Hepatocyte (in vitro differentiated cells): ENCODE results near the gene XPO6. TPM values are rescaled to one million over a fixed set of nuclear protein-coding genes. Genes with fewer than 3 reads are reported as not detected.

Experiments
- DNase-seq: peaks from one replicate; pipeline ENCODE4 v3.0.0-alpha.2; 2016; ENCODE audit warnings: low spot score
- H2AFZ ChIP-seq: fragments of 200-600 bp; sonication (generic); 2 replicates; pipeline ENCODE4 v1.6.0; 2016; ENCODE audit warnings: antibody characterized with exemption, mild to moderate bottlenecking
- H3K27ac ChIP-seq: fragments of 200-600 bp; sonication (generic); 2 replicates; pipeline ENCODE4 v1.5.1; 2016; ENCODE audit warnings: mild to moderate bottlenecking
- H3K27me3 ChIP-seq: fragments of 200-600 bp; sonication (generic); 2 replicates; pipeline ENCODE4 v1.6.1; 2016
- H3K36me3 ChIP-seq: fragments of 200-600 bp; sonication (generic); replicated peaks from 2 replicates; pipeline ENCODE4 v1.5.1; 2016; ENCODE audit warnings: low read depth; ENCODE audit not compliant: insufficient read depth
- H3K4me1 ChIP-seq: fragments of 200-600 bp; sonication (generic); 2 replicates; pipeline ENCODE4 v1.5.1; 2016; ENCODE audit warnings: mild to moderate bottlenecking, moderate library complexity; ENCODE audit not compliant: insufficient read depth
- H3K4me2 ChIP-seq: fragments of 200-600 bp; sonication (generic); 2 replicates; pipeline ENCODE4 v1.6.0; 2016
- H3K4me3 ChIP-seq: fragments of 200-600 bp; sonication (generic); 2 replicates; pipeline ENCODE4 v1.5.1; 2016; ENCODE audit warnings: mild to moderate bottlenecking
- H3K79me2 ChIP-seq: fragments of 200-600 bp; sonication (generic); 2 replicates; pipeline ENCODE4 v1.6.0; 2017; ENCODE audit warnings: mild to moderate bottlenecking
- H3K9me2 ChIP-seq: fragments of 200-600 bp; sonication (generic); replicated peaks from 2 replicates; pipeline ENCODE4 v1.6.0; 2017; ENCODE audit warnings: mild to moderate bottlenecking; ENCODE audit not compliant: insufficient read depth
- H3K9me3 ChIP-seq: fragments of 200-600 bp; sonication (generic); 2 replicates; pipeline ENCODE4 v1.5.1; 2016; ENCODE audit warnings: low read depth, mild to moderate bottlenecking
- H4K20me1 ChIP-seq: fragments of 200-600 bp; sonication (generic); 2 replicates; pipeline ENCODE4 v1.6.0; 2016; ENCODE audit warnings: mild to moderate bottlenecking; ENCODE audit not compliant: insufficient read depth, poor library complexity, severe bottlenecking
- CTCF ChIP-seq: fragments of 200-600 bp; sonication (generic); IDR thresholded peaks from 2 replicates; pipeline ENCODE4 v1.5.1; 2016; ENCODE audit warnings: antibody characterized with exemption, mild to moderate bottlenecking; ENCODE audit not compliant: poor library complexity
- EZH2 ChIP-seq: fragments of 200-600 bp; sonication (generic); IDR thresholded peaks from 2 replicates; pipeline ENCODE4 v1.6.1; 2016; ENCODE audit warnings: antibody characterized with exemption, mild to moderate bottlenecking, borderline replicate concordance
- EZH2phosphoT487 ChIP-seq: fragments of 200-600 bp; sonication (generic); IDR thresholded peaks from one replicate; pipeline ENCODE4 v1.6.1; 2018; ENCODE audit warnings: antibody characterized with exemption, mild to moderate bottlenecking, low read depth, moderate library complexity; ENCODE audit not compliant: unreplicated experiment, severe bottlenecking
- WGBS: methylation state at CpG from one replicate; pipeline ENCODE4 v1.1.6; 2016; ENCODE audit warnings: low lambda C conversion rate; ENCODE audit errors: missing lambda C conversion rate; 5-methylcytosine and 5-hydroxymethylcytosine counted together
- polyA plus RNA-seq: library from polyadenylated mRNA; unstranded; fragments of >200 nt; fragmentation: Nextera tagmentation; extraction: Ambion mirVana; gene quantifications from 2 replicates; pipeline ENCODE4 v1.2.1, GENCODE V29; 2016
- total RNA-seq: library from RNA; depleted of rRNA; stranded (reverse); fragments of >200 nt; gene quantifications from 2 replicates; pipeline ENCODE4 v1.2.3, GENCODE V29; 2014

Gene XPO6
- total and polyA plus RNA-seq, 2 experiments from 2014 or later: 39.8 to 111 TPM

- H3K27me3 ChIP-seq: peaks cover 46% of the 10 kb centered on the region
- no peak for DNase-seq
- no peak overlapping the region for H3K4me2 ChIP-seq
- H3K36me3 ChIP-seq: no peaks in the 10 kb centered on the region
- H2AFZ ChIP-seq: no peak overlapping the region
- H3K4me3 ChIP-seq: no peak overlapping the region
- no peak for TF ChIP-seq EZH2phosphoT487
- no peak for TF ChIP-seq CTCF
- no peak for TF ChIP-seq EZH2
- H3K27ac ChIP-seq: no peak overlapping the region
- H3K4me1 ChIP-seq: no peaks in the 10 kb centered on the region
- H3K79me2 ChIP-seq: no peaks in the 10 kb centered on the region
- H3K9me3 ChIP-seq: no peaks in the 10 kb centered on the region
- no peaks in the 10 kb centered on the region for H4K20me1 ChIP-seq
- no peaks in the 10 kb centered on the region for H3K9me2 ChIP-seq
- 79% methylated on average over 18 of the region's 18 CpGs for WGBS
These were observed 152.8 kb downstream of the XPO6 start for GRCh38 chr16:28058839-28059589.

DNA sequence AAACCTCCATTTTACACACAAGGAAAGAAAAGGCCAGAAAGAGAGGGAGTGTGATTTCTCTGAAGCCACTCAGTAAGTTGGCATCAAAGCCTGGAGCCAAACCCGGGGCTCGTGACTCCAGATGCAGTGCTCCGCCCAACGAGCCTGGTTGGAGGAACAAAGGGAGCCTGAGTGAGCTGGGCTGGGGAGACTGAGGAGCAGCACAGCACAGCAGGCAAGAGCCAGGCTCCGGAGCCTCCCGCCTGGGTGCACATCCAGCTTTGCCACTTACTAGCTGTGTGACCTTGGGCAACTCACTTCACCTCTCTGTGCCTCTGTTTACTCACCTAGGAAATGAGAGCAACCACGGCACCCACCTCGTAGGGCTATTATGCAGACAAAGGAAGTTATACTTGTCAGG lies 153.8 kb downstream of the XPO6 start:
- H3K4me3 ChIP-seq: no peak overlapping the region
- no peaks in the 10 kb centered on the region for H3K36me3 ChIP-seq
- TF ChIP-seq EZH2phosphoT487 (no peak), CTCF (no peak), EZH2 (no peak)
- WGBS: 88% methylated on average over 8 of the region's 8 CpGs
- no peaks in the 10 kb centered on the region for H3K79me2 ChIP-seq
- no peak overlapping the region for H3K4me2 ChIP-seq
- no peak overlapping the region for H3K27ac ChIP-seq
- no peaks in the 10 kb centered on the region for H3K9me2 ChIP-seq
- no peak for DNase-seq
- peaks cover 41% of the 10 kb centered on the region for H3K27me3 ChIP-seq
- H3K9me3 ChIP-seq: no peaks in the 10 kb centered on the region
- H4K20me1 ChIP-seq: no peaks in the 10 kb centered on the region
- H2AFZ ChIP-seq: no peak overlapping the region
- no peaks in the 10 kb centered on the region for H3K4me1 ChIP-seq

DNA sequence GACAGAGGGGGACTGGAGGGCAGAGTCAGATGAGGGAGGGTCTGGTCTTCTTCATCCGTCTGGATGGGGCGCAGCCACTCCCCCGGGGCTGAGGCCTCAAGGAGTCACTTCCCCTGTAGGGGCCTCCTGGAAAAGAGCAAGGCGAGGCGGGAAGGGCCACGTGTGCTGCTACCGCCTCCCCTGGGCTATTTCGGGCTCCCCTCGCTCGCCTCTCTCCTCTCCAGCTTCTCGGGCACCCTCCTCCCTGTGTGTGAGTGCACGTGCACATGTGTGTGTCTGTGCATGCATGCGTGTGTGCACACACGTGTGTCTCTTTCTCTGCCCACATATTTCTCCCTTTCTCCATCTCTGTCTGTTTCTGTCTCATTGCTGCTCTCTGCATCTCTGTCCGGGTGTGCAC lies 158.3 kb downstream of the XPO6 start:
- no peaks in the 10 kb centered on the region for H3K4me1 ChIP-seq
- H3K9me2 ChIP-seq: no peaks in the 10 kb centered on the region
- no peak overlapping the region for H2AFZ ChIP-seq
- H3K79me2 ChIP-seq: no peaks in the 10 kb centered on the region
- no peak overlapping the region for H3K27ac ChIP-seq
- DNase-seq: no peak
- H3K36me3 ChIP-seq: no peaks in the 10 kb centered on the region
- no peaks in the 10 kb centered on the region for H3K9me3 ChIP-seq
- H3K4me2 ChIP-seq: no peak overlapping the region
- no peak for TF ChIP-seq EZH2
- no peak for TF ChIP-seq CTCF
- no peak for TF ChIP-seq EZH2phosphoT487
- no peaks in the 10 kb centered on the region for H3K27me3 ChIP-seq
- H3K4me3 ChIP-seq: no peak overlapping the region
- WGBS: 61% methylated on average over 15 of the region's 15 CpGs
- H4K20me1 ChIP-seq: no peaks in the 10 kb centered on the region
